HG03103 (cell line): ENCODE results near the gene SCLY.
"Not testable (repeated sequence)": the region's sequence is repeated elsewhere in the genome, so short reads cannot be mapped to it uniquely, and the experiment has no call there.

Experiments
- ATAC-seq: cut with Tn5 transposase; IDR thresholded peaks from one replicate; pipeline ENCODE4 v1.9.1; 2021; ENCODE audit warnings: low read depth; ENCODE audit not compliant: unreplicated experiment

SCLY gene, protein sequence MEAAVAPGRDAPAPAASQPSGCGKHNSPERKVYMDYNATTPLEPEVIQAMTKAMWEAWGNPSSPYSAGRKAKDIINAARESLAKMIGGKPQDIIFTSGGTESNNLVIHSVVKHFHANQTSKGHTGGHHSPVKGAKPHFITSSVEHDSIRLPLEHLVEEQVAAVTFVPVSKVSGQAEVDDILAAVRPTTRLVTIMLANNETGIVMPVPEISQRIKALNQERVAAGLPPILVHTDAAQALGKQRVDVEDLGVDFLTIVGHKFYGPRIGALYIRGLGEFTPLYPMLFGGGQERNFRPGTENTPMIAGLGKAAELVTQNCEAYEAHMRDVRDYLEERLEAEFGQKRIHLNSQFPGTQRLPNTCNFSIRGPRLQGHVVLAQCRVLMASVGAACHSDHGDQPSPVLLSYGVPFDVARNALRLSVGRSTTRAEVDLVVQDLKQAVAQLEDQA

DNA sequence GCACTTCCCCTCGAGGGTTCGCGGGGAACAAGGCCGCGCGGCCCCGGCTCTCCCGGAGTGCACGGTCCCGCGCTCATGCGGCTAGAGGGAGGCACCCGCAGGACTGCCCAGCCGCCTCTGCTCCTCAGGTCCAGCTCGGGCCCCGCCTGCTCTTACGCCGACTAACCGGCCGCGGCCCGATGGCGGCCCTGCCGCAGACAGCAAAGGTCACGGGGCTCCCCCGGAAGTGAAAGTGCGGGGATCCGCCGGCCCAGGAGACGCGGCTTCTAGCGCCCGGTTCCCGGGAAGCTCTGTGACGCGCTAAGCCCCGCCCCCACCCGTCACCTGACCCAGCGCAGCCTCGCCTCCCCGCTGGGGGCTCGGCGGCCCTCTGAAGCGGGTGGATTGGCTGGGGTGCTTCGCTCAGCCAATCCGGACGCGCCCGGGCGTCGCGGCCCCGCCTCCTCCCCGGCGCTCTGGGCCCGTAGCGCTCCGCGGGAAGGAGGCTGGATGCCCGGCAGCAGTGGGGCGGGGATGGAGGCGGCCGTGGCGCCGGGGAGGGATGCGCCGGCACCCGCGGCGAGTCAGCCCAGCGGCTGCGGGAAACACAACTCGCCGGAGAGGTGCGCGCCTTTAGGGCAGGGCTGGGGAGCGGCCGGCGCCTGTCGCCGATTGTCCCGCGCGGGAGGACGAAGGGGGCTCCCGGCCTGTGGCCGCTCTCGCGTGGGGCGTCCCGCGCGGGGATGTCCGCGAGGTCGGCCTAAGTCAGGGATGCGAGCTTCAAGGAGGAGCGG lies at the start of gene SCLY:
Gene SCLY (plus strand): TSS at position 460 of the 773 bp plus-strand sequence. CDS start 54 bp downstream, at position 514.
- peak; percentile 88 for ATAC-seq

DNA sequence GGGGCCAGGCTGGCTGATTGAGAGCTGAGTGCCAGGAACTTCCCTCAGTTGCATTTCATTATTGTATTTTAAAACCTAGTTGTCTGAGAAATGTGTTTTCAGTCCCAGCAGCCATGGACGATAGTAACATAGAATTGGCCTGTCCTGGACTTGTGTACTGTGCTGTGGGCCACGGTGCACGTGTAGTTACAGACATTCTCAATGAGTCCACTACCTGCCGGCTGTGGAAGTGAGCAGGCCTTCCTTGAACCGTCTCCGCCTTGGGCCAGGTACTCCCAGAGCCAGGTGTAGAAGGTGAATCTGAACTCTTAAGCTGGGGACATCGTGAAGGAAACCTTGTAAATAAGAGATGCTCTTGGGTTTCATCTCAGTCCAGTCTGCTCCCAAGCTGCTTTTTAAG lies 47.0 kb upstream of the SCLY start:
- no peak for ATAC-seq

GRCh38 chr2:238015705-238016104 lies 45.1 kb upstream of the SCLY start:
- no peak for ATAC-seq

- ATAC-seq = no peak
Measured at GRCh38 chr2:238016526-238016925, 44.3 kb upstream of the SCLY start.

GRCh38 chr2:238019962-238020361 lies 40.8 kb upstream of the SCLY start:
- no peak for ATAC-seq

DNA sequence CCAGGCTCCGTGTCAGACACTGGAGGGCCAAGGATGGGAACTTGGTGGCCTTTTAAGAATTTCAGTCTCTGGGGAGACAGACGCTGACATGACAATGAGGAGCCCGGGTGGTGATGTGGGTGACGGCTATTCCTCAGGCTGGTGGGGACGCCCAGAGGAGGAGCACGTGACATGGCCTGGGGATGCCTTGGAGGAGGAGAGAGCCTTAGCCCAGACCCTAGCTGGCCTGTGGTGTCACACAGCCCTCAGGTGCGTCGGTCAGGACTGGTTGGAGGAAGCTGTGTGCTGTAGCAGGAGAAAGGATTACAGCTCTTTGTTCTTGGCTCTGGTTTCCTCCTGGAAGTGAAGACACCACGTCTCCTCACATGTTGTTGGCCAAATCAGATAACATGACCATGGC lies 40.0 kb upstream of the SCLY start:
- no peak for ATAC-seq

GRCh38 chr2:238021327-238021726 lies 39.5 kb upstream of the SCLY start:
- no peak for ATAC-seq

DNA sequence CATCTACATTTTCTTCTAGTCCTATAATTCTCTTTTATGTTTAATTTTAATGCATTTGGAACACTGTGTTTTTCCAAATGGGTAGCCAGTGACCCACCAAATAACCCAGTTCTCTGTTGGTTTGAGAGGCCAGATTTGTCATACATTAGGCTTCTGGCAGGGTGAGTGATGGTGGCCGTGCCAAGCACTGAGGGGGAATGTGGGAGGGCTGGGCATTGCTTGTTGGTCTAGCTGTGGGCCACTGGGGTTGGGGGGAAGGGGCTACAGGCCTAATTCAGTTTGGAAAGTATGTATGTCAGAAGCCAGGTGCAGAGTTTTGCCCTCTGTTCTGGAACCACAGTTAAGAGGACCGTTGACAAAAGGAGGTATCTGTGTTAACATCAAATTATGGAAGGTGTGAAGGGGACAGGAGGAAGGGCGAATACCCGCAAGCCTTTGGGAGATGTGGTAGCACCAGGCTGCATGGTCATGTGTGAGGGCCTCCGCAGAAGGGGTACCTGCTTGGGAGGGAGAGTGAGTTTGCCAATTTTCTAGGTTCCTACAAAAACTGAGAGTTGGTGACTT lies 38.1 kb upstream of the SCLY start:
- no peak for ATAC-seq

- ATAC-seq = no peak
Measured at GRCh38 chr2:238023608-238024007, 37.2 kb upstream of the SCLY start.

GRCh38 chr2:238024986-238025385 lies 35.8 kb upstream of the SCLY start:
- ATAC-seq = no peak

GRCh38 chr2:238025741-238026360 lies 35.0 kb upstream of the SCLY start:
- ATAC-seq = no peak

DNA sequence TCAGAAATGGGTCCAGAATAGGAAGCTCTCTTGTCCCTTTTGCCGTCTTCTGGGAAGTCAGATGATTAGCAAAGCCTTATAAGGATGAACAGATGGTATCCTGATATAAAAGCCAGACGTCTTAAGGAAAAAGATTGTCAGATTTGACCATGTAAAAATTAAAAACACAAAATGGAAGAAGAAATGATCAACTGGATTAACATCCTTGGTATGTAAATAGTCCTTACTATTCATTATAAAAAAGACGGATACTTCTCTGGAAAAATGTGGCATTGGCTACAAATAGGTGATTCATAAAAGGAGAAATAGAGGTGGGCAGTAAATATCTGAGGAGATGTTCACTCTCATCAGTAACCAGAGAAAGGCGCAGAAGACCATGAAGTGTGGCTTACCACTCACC lies 33.7 kb upstream of the SCLY start:
- ATAC-seq = no peak

DNA sequence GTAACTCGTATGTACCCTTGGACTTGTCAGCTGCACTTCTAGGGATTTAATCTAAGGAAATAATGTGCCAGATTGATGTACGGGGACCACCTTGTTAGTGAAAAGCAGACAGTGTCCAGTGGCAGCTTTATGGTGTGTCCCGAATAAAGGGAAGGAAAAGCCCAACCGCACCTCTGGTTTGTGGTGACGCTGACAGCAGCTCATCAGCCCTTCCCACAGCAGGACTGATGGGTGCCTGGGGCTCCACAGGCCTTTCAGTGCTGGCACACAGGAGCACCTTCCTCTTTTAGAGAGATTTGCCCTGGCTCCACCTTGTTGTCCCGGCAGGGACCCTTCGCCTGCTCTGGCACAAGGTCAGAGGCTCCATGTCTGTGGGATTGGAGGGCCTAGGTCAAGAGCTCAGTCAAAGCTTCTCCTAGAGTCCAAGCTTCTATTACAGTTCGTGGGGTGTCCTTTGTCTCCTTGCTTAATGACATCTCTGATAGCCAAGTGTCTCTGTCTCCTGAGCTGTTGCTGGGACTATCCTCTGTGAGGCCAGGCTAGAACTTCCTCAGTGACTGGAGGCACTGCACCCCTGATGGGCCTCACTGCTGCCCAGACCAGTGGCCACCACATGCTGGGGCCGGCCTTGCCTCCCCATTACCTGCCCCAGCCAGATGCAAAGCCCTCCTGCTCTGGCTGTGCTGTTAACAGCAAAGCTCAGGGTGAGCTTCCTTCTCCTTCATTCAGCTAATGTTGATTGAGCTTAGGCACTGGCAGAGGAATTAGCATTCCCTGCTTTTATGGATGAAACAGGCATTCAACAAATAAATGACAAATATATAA lies 33.0 kb upstream of the SCLY start:
- no peak for ATAC-seq

DNA sequence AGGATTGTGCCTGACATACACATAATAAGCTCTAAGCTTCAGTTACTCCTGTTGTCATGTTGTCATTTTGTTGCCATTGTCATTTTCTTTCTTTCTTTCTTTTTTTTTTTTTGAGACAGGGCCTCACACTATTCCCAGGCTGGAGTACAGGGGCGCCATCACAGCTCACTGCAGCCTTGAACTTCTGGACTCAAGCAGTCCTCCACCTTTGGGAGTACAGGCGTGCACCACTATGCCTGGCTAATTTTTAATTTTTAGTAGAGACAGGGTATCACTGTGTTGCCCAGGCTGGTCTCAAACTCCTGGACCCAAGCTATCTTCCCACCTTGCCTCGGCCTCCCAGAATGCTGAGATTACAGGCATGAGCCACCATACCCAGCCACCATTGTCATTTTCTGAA lies 30.9 kb upstream of the SCLY start:
- ATAC-seq = no peak

DNA sequence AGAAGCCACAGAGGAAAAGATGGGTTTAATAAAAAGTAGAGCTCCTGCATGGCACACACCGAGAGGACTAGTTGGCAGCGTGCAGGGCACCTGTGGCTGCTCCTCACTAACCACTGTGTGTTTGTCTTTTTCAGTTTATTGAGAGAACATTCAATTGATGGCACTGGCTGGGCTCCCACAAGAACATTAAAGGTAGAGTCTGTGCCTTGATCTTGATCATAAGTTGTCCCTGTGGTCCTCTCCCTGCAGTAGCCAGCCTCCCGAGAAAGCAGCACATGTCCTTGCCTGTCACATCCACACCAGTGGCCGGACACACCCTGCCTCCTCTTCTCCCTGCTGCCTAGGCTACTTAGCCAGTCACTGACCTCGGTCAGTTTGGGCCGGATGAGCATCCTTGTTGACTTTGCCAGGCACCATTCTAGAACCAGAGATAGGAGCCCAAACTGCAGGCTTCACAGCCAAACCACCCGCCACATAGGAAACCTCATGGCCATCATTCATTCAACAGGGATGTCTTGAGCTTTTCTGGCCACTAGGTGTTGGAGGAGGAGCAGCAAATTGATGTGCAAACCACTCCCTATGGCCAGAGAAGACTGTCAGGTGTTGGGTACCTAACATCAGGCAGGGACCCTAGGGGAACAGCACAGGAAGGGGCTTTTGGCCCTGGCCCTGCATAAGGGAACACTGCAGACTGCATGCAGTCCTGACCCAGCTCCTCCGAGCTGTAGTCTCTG lies 30.2 kb upstream of the SCLY start:
- no peak for ATAC-seq

DNA sequence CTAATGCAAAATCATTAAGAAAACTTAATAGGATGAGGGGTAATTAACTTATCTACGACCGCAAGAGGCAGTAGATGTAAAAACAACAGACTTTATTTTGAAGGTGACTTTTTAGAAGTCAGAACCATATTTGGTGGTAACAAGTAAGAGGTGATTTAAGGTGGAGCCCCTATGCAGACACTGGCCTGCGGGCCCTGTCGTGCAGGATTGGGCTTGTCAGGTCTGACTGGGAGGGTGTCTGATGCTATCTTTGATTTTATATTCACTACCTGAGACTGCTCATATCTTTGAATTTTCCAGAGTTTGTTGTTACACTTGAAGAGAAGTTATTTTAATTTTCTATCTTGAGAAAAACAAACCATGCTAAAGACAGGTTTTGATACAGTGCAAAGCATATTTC lies 29.1 kb upstream of the SCLY start:
- ATAC-seq = no peak

GRCh38 chr2:238032755-238033337 lies 28.0 kb upstream of the SCLY start:
- ATAC-seq = no peak

- not testable (repeated sequence) for ATAC-seq
Measured at GRCh38 chr2:238033991-238034390, 26.8 kb upstream of the SCLY start.

- ATAC-seq = no peak
Measured at GRCh38 chr2:238038203-238038602, 22.6 kb upstream of the SCLY start.
